Sigmoid colon (tissue), 4 donors: ENCODE measurements around the gene GPRC5B.

Source experiments
- EP300 ChIP-seq, 4 donors: sonication (generic); formaldehyde crosslinking; IDR thresholded peaks; one replicate each; pipeline ENCODE4 v1.6.1; 2017; ENCODE audit warnings: antibody characterized with exemption in 4 of 4
- POLR2A ChIP-seq, 2 donors: fragments of 450-650 bp; IDR thresholded peaks; one replicate each; pipeline ENCODE4 v1.6.1; 2016; ENCODE audit warnings: antibody characterized with exemption in 2 of 2, mild to moderate bottlenecking in 2 of 2, moderate library complexity in 2 of 2
- TF ChIP-seq, protein P1 (sequence below), 4 experiments: fragments of 450-650 bp in 3 of 4; fragments of 200-600 bp in 1 of 4; IDR thresholded peaks; one replicate each; pipeline ENCODE4 v1.5.1; 2016 to 2019; ENCODE audit warnings: antibody characterized with exemption in 4 of 4, mild to moderate bottlenecking in 3 of 4, moderate library complexity in 2 of 4

DNA sequence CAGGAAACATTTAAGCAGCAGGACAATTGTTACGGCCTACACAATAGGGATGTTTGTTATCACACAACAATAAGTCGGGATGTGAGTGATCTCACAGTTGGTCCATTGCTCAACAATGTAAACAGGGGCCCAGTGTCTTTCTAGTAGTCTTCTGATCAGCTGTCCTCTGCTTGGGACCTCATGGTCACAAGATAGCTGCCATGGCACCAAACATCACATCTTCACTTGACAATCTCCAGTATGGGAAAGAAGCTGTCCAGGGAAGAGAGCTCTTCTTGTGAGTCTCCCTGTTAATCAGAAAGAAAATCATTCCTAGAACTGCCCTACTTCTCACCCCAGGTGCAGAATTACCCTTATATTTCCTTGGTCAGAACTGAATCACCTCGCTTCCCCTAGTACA lies 6.3 kb upstream of the GPRC5B start:
- TF ChIP-seq, protein P1, sequence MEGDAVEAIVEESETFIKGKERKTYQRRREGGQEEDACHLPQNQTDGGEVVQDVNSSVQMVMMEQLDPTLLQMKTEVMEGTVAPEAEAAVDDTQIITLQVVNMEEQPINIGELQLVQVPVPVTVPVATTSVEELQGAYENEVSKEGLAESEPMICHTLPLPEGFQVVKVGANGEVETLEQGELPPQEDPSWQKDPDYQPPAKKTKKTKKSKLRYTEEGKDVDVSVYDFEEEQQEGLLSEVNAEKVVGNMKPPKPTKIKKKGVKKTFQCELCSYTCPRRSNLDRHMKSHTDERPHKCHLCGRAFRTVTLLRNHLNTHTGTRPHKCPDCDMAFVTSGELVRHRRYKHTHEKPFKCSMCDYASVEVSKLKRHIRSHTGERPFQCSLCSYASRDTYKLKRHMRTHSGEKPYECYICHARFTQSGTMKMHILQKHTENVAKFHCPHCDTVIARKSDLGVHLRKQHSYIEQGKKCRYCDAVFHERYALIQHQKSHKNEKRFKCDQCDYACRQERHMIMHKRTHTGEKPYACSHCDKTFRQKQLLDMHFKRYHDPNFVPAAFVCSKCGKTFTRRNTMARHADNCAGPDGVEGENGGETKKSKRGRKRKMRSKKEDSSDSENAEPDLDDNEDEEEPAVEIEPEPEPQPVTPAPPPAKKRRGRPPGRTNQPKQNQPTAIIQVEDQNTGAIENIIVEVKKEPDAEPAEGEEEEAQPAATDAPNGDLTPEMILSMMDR (IDR thresholded peaks at IDR 0.05), result no peak
- TF ChIP-seq POLR2A (IDR thresholded peaks at IDR 0.05) (no peak), EP300 (IDR thresholded peaks at IDR 0.05) (no peak)
